K562 (cell line): ENCODE results near the gene ACOT9. TPM values are rescaled to one million over a fixed set of nuclear protein-coding genes. Genes with fewer than 3 reads are reported as not detected.

Experiments used
- ATAC-seq: fragments of 200-7000 bp; cut with Tn5 transposase; 3 replicates; pipeline ENCODE4 v1.9.1; 2020; ENCODE audit warnings: moderate library complexity
- BruUV-seq: library from RNA; stranded (reverse); fragments of 400-500 nt; replicated peaks from 2 replicates; lab custom pipeline; 2021; lab: Mats Ljungman, UMichigan
- CTCF ChIA-PET: fragments of 300-600 bp; formaldehyde crosslinking; extraction: SDS; loops from one replicate; lab custom pipeline; 2021; ENCODE audit warnings: low intra/inter-chr PET ratio; lab: Yijun Ruan, JAX
- POLR2A ChIA-PET: fragments of 300-600, 350-650 bp; sonication (Branson Sonifier 250); formaldehyde crosslinking; extraction: SDS; loops from one replicate; lab custom pipeline; 2021; ENCODE audit warnings: antibody characterized with exemption, inconsistent platforms; lab: Yijun Ruan, JAX
- DNase-seq, 4 experiments: peaks; one replicate each; pipeline versions ENCODE4 v3.0.0 to v3.0.0-alpha.2; 2011 to 2018; ENCODE audit warnings: low spot score in 3 of 4, mixed read lengths in 3 of 4; ENCODE audit errors: extremely low read depth in 1 of 4
- FAIRE-seq: peaks from 2 replicates; lab custom pipeline; 2011; peaks lifted over from hg19 to GRCh38; lab: Jason Lieb, UNC
- H2AFZ ChIP-seq: 2 replicates; pipeline ENCODE4 v1.6.0; 2011; ENCODE audit warnings: low read depth, low read length, control low read depth, inconsistent platforms
- H3K27ac ChIP-seq: fragments of 200-600 bp; 3 replicates; pipeline ENCODE4 v1.8.0; 2011; ENCODE audit warnings: low read depth, mild to moderate bottlenecking, control low read depth, inconsistent platforms, low read length, moderate library complexity, mixed read lengths; ENCODE audit errors: extremely low read depth
- H3K27me3 ChIP-seq, 2 experiments: fragments of 300-600 bp in 1 of 2; 2 replicates in 1 of 2; 3 replicates in 1 of 2; pipeline versions ENCODE4 v1.6.0 to v1.8.0; 2011; ENCODE audit warnings: inconsistent platforms in 2 of 2, low read length in 2 of 2, mild to moderate bottlenecking in 1 of 2, mixed read lengths in 1 of 2, moderate library complexity in 1 of 2; ENCODE audit not compliant: control insufficient read depth in 2 of 2, insufficient read depth in 2 of 2
- H3K36me3 ChIP-seq: fragments of 300-600 bp; 3 replicates; pipeline ENCODE4 v1.8.0; 2011; ENCODE audit warnings: mild to moderate bottlenecking, low read length, inconsistent platforms; ENCODE audit not compliant: control insufficient read depth, insufficient read depth
- H3K4me1 ChIP-seq, 2 experiments: fragments of 200-600 bp in 1 of 2; replicated peaks in 1 of 2; 2 replicates in 1 of 2; 3 replicates in 1 of 2; pipeline versions ENCODE4 v1.5.1 to v1.8.0; 2011; ENCODE audit warnings: inconsistent platforms in 2 of 2, low read length in 2 of 2, mild to moderate bottlenecking in 1 of 2, mixed read lengths in 1 of 2, moderate library complexity in 1 of 2; ENCODE audit not compliant: control insufficient read depth in 2 of 2, insufficient read depth in 2 of 2
- H3K4me2 ChIP-seq: 2 replicates; pipeline ENCODE4 v1.6.1; 2011; ENCODE audit warnings: low read length, control low read depth, inconsistent platforms, mixed read lengths; ENCODE audit not compliant: insufficient read depth
- H3K4me3 ChIP-seq: fragments of 200-600 bp; sonication (generic), shearing (Covaris generic); 2 replicates; pipeline ENCODE4 v1.5.1; 2016; ENCODE audit warnings: control low read depth, inconsistent platforms
- H3K79me2 ChIP-seq: fragments of 200-600 bp; 3 replicates; pipeline ENCODE4 v1.8.0; 2011; ENCODE audit warnings: low read length, inconsistent platforms; ENCODE audit not compliant: control insufficient read depth, insufficient read depth
- H3K9ac ChIP-seq, 2 experiments: 2 replicates each; pipeline versions ENCODE4 v1.6.0 to v1.6.1; 2011; ENCODE audit warnings: low read depth in 2 of 2, low read length in 2 of 2, control low read depth in 1 of 2, inconsistent platforms in 1 of 2, mild to moderate bottlenecking in 1 of 2, mixed read lengths in 1 of 2; ENCODE audit not compliant: insufficient read depth in 1 of 2
- H3K9me1 ChIP-seq: one replicate; pipeline ENCODE4 v1.6.0; 2011; ENCODE audit warnings: inconsistent platforms, mild to moderate bottlenecking, low read length, moderate library complexity; ENCODE audit not compliant: control insufficient read depth, insufficient read depth
- H3K9me3 ChIP-seq: replicated peaks from 2 replicates; pipeline ENCODE4 v1.5.1; 2011; ENCODE audit warnings: low read depth, low read length, inconsistent platforms; ENCODE audit not compliant: control insufficient read depth, insufficient read depth
- H4K20me1 ChIP-seq: replicated peaks from 2 replicates; pipeline ENCODE4 v1.6.1; 2011; ENCODE audit warnings: low read length, inconsistent platforms, mixed read lengths; ENCODE audit not compliant: control insufficient read depth, insufficient read depth
- MTA1 ChIP-seq: fragments of 450-650 bp; IDR thresholded peaks from 2 replicates; pipeline ENCODE4 v1.6.1; 2017; ENCODE audit warnings: borderline replicate concordance
- REST ChIP-seq, 2 experiments: fragments of 450-650 bp; formaldehyde crosslinking in 1 of 2; IDR thresholded peaks; 2 replicates each; pipeline versions ENCODE4 v1.4.0 to v1.6.1; 2014 to 2020; ENCODE audit warnings: mild to moderate bottlenecking in 2 of 2, borderline replicate concordance in 1 of 2, low read depth in 1 of 2
- ZNF707 ChIP-seq: fragments of 250-450 bp; sonication (Bioruptor Pico); conservative IDR thresholded peaks from 2 replicates; pipeline ENCODE4 v1.8.0; 2022; ENCODE audit warnings: inconsistent platforms, mild to moderate bottlenecking, moderate library complexity
- WGBS: fragments of 100-300 bp; shearing (Covaris generic); methylation state at CpG from one replicate; pipeline ENCODE4 v1.1.6; 2016; ENCODE audit warnings: low coverage, mixed read lengths; ENCODE audit not compliant: insufficient coverage; ENCODE audit errors: missing lambda C conversion rate; 5-methylcytosine and 5-hydroxymethylcytosine counted together
- in situ Hi-C: fragments of 300-500 bp; cut with MboI; formaldehyde crosslinking; loops from 4 replicates; pipeline ENCODE4 v1.15.0; 2018; ENCODE audit warnings: inconsistent platforms, mixed read lengths
- intact Hi-C: fragments of 100-400 bp; cut with micrococcal nuclease; formaldehyde crosslinking; loops from 2 replicates; pipeline ENCODE4 v1.14.2; 2022
- polyA plus RNA-seq, 8 experiments: library from polyadenylated mRNA; depleted of rRNA in 4 of 8; stranded (reverse) in 5 of 8; unstranded in 3 of 8; fragments of >200 nt; fragmentation: Nextera tagmentation in 2 of 8; fragmentation: Illumina TruSeq in 1 of 8; extraction: Ambion mirVana in 2 of 8; extraction: Trizol in 1 of 8; gene quantifications; 2 replicates each; pipeline versions ENCODE4 v1.2.1 to v1.2.3, GENCODE V29; 2011 to 2014; ENCODE audit warnings: inconsistent platforms in 1 of 8, missing spikeins in 1 of 8
- total RNA-seq, 7 experiments: library from RNA; depleted of rRNA in 6 of 7; stranded (reverse); fragments of >200 nt in 6 of 7; fragmentation: Illumina TruSeq in 2 of 7; extraction: Trizol in 2 of 7; gene quantifications; 2 replicates each; pipeline versions ENCODE4 v1.2.1 to v1.2.3, GENCODE V29; 2011 to 2021; ENCODE audit warnings: low replicate concordance in 1 of 7
- TF ChIP-seq, protein P1 (sequence below): sonication (generic); formaldehyde crosslinking; IDR thresholded peaks from 2 replicates; pipeline ENCODE4 v1.8.1; 2022; ENCODE audit warnings: missing genetic modification reagents

The ACOT9 gene
- total and polyA plus RNA-seq, 9 of the 15 experiments (the other 6 are each of a cell fraction or from before 2014, with no cell fraction given): 31.2 to 80.9 (median 45.3) TPM

GRCh38 chrX:23731951-23732350 is 11.1 kb downstream of the ACOT9 start:
- ATAC-seq (no peak), DNase-seq (no peak), FAIRE-seq (no peak)
- peaks cover 41% of the 10 kb centered on the region for H3K36me3 ChIP-seq
- no peaks in the 10 kb centered on the region for H3K9me1 ChIP-seq
- H3K4me3 ChIP-seq: no peak overlapping the region
- H3K9me3 ChIP-seq: no peaks in the 10 kb centered on the region
- WGBS: 69% methylated on average over 1 of the region's 1 CpG
- intact Hi-C loops: no loop called here
- H4K20me1 ChIP-seq: no peaks in the 10 kb centered on the region
- no peak overlapping the region for H3K27ac ChIP-seq
- H3K79me2 ChIP-seq: peaks cover 6% of the 10 kb centered on the region
- POLR2A ChIA-PET: interaction anchor here (0.6 kb wide), 1 partner anchor 511 kb away, joined by 3 read pairs; no protein-coding TSS in a partner anchor
- BruUV-seq: no TSS peak
- no peak overlapping the region for H3K9ac ChIP-seq
- no peak overlapping the region for H3K4me2 ChIP-seq
- no peaks in the 10 kb centered on the region for H3K4me1 ChIP-seq
- H3K27me3 ChIP-seq: no peaks in the 10 kb centered on the region
- CTCF ChIA-PET: no interaction called here
- in situ Hi-C loops: no loop called here
- TF ChIP-seq REST (IDR thresholded peaks at IDR 0.05; ENCODE audit: borderline replicate concordance) (no peak), REST (CRISPR knock-in tag; IDR thresholded peaks at IDR 0.05; ENCODE audit: low read depth) (no peak), ZNF707 (CRISPR knock-in tag) (no peak), MTA1 (no peak)
- TF ChIP-seq, protein P1, sequence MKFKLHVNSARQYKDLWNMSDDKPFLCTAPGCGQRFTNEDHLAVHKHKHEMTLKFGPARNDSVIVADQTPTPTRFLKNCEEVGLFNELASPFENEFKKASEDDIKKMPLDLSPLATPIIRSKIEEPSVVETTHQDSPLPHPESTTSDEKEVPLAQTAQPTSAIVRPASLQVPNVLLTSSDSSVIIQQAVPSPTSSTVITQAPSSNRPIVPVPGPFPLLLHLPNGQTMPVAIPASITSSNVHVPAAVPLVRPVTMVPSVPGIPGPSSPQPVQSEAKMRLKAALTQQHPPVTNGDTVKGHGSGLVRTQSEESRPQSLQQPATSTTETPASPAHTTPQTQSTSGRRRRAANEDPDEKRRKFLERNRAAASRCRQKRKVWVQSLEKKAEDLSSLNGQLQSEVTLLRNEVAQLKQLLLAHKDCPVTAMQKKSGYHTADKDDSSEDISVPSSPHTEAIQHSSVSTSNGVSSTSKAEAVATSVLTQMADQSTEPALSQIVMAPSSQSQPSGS: no peak
- no peak overlapping the region for H2AFZ ChIP-seq
